ENCODE results near the gene CHPT1.

GRCh38 chr12:101748907-101749306 is 51.5 kb downstream of the CHPT1 start:
- TF ChIP-seq POLR2A (IDR thresholded peaks at IDR 0.05; ENCODE audit: low read length) (no peak), GATA1 (IDR thresholded peaks at IDR 0.05; ENCODE audit: low read depth, low read length) (no peak)

Measured in erythroblast (primary cell).